Thyroid gland (tissue), 4 donors: ENCODE measurements around the gene UNKL. TPM values are rescaled to one million over a fixed set of nuclear protein-coding genes. Genes with fewer than 3 reads are reported as not detected.

Source experiments
- DNase-seq, 2 donors: peaks; one replicate each; pipeline ENCODE4 v3.0.0-alpha.2; 2019
- H3K27ac ChIP-seq, 3 donors: fragments of 200-600 bp; sonication (generic); 1 replicate in 2 of 3; 2 replicates in 1 of 3; pipeline ENCODE4 v1.5.1; 2016 to 2019; ENCODE audit warnings: mild to moderate bottlenecking in 1 of 3, moderate library complexity in 1 of 3
- H3K27me3 ChIP-seq: fragments of 200-600 bp; sonication (generic); one replicate; pipeline ENCODE4 v1.5.1; 2019
- H3K36me3 ChIP-seq, 2 donors: fragments of 200-600 bp; sonication (generic); one replicate each; pipeline ENCODE4 v1.5.1; 2016 to 2019
- H3K4me1 ChIP-seq, 2 donors: fragments of 200-600 bp; sonication (generic); one replicate each; pipeline ENCODE4 v1.5.1; 2017 to 2019
- H3K4me3 ChIP-seq, 3 donors: fragments of 200-600 bp; sonication (generic); replicated peaks in 1 of 3; 1 replicate in 2 of 3; 2 replicates in 1 of 3; pipeline ENCODE4 v1.5.1; 2016; ENCODE audit warnings: mild to moderate bottlenecking in 1 of 3
- H3K9me3 ChIP-seq: fragments of 200-600 bp; sonication (generic); one replicate; pipeline ENCODE4 v1.5.1; 2017
- CTCF ChIP-seq, 6 experiments: fragments of 200-600 bp in 3 of 6; fragments of 450-650 bp in 3 of 6; sonication (generic) in 3 of 6; IDR thresholded peaks; one replicate each; pipeline ENCODE4 v1.5.1; 2016 to 2019; ENCODE audit warnings: antibody characterized with exemption in 6 of 6, mild to moderate bottlenecking in 2 of 6, inconsistent platforms in 1 of 6, moderate library complexity in 1 of 6
- POLR2A ChIP-seq, 2 donors: fragments of 450-650 bp; IDR thresholded peaks; one replicate each; pipeline ENCODE4 v1.6.1; 2017; ENCODE audit warnings: antibody characterized with exemption in 2 of 2, mild to moderate bottlenecking in 2 of 2, moderate library complexity in 1 of 2
- WGBS, 2 donors: methylation state at CpG; one replicate each; pipeline ENCODE4 v1.1.5; 2017; 5-methylcytosine and 5-hydroxymethylcytosine counted together
- intact Hi-C: fragments of 100-400 bp; cut with DNase I; formaldehyde crosslinking; loops from one replicate; pipeline ENCODE4 v1.15.1; 2023
- total RNA-seq, 4 donors: library from RNA; depleted of rRNA; stranded (reverse); fragments of >200 nt; gene quantifications; one replicate each; pipeline ENCODE4 v1.2.3, GENCODE V29; 2016

Gene UNKL
- total RNA-seq, 4 donors from 2014 or later = 26.2 to 46.9 (median 31.3) TPM

- no peak overlapping the region for H3K4me3 ChIP-seq
- intact Hi-C loops = no loop called here
- no peaks in the 10 kb centered on the region for H3K9me3 ChIP-seq
- H3K27ac ChIP-seq = no peak overlapping the region
- WGBS, 2 donors = 86 to 97% methylated on average over 14 to 18 of the region's 22 CpGs
- H3K36me3 ChIP-seq = peaks cover 27 to 38% of the 10 kb centered on the region in 2 donors
- no peaks in the 10 kb centered on the region for H3K27me3 ChIP-seq
- H3K4me1 ChIP-seq = no peaks in the 10 kb centered on the region
- no peak for TF ChIP-seq CTCF (IDR thresholded peaks at IDR 0.05)
- TF ChIP-seq POLR2A (IDR thresholded peaks at IDR 0.05) = no peak
- no peak for DNase-seq
Observed at GRCh38 chr16:1364510-1364909, 50.0 kb downstream of the UNKL start.

- WGBS, 2 donors = 57 to 66% methylated on average over 9 to 18 of the region's 18 CpGs
- no peaks in the 10 kb centered on the region for H3K9me3 ChIP-seq
- peak; percentile 49 to 53 for DNase-seq
- intact Hi-C loops = no loop called here
- H3K27ac ChIP-seq = no peak overlapping the region
- no peaks in the 10 kb centered on the region for H3K4me1 ChIP-seq
- no peak overlapping the region for H3K4me3 ChIP-seq
- TF ChIP-seq CTCF (IDR thresholded peaks at IDR 0.05) = peak in 5 of 6 experiments; percentile 27 to 64 (median 39)
- TF ChIP-seq POLR2A (IDR thresholded peaks at IDR 0.05) = no peak
- no peaks in the 10 kb centered on the region for H3K27me3 ChIP-seq
- peaks cover 27 to 36% of the 10 kb centered on the region in 2 donors for H3K36me3 ChIP-seq
Observed at GRCh38 chr16:1363501-1364041, 50.9 kb downstream of the UNKL start.

- no peak overlapping the region for H3K4me3 ChIP-seq
- peaks cover 27 to 36% of the 10 kb centered on the region in 2 donors for H3K36me3 ChIP-seq
- H3K27me3 ChIP-seq = no peaks in the 10 kb centered on the region
- H3K9me3 ChIP-seq = no peaks in the 10 kb centered on the region
- DNase-seq = no peak
- TF ChIP-seq CTCF (IDR thresholded peaks at IDR 0.05) (no peak), POLR2A (IDR thresholded peaks at IDR 0.05) (no peak)
- intact Hi-C loops = no loop called here
- WGBS, 2 donors = 89 to 93% methylated on average over 11 of the region's 11 CpGs
- no peaks in the 10 kb centered on the region for H3K4me1 ChIP-seq
- H3K27ac ChIP-seq = no peak overlapping the region
Observed at GRCh38 chr16:1362807-1363206, 51.7 kb downstream of the UNKL start.

- H3K27ac ChIP-seq = no peak overlapping the region
- H3K27me3 ChIP-seq = no peaks in the 10 kb centered on the region
- 96 to 100% methylated on average over 6 to 33 of the region's 43 CpGs for WGBS, 2 donors
- intact Hi-C loops = no loop called here
- no peak for DNase-seq
- no peaks in the 10 kb centered on the region for H3K4me1 ChIP-seq
- H3K36me3 ChIP-seq = peaks cover 24 to 35% of the 10 kb centered on the region in 2 donors
- TF ChIP-seq POLR2A (IDR thresholded peaks at IDR 0.05) (no peak), CTCF (IDR thresholded peaks at IDR 0.05) (no peak)
- no peaks in the 10 kb centered on the region for H3K9me3 ChIP-seq
- no peak overlapping the region for H3K4me3 ChIP-seq
Observed at GRCh38 chr16:1361685-1362360, 52.7 kb downstream of the UNKL start.

GRCh38 chr16:1357906-1358566 lies 56.5 kb downstream of the UNKL start:
- H3K27me3 ChIP-seq = no peaks in the 10 kb centered on the region
- peaks cover 3 to 7% of the 10 kb centered on the region in 2 donors for H3K4me1 ChIP-seq
- intact Hi-C loops = no loop called here
- 91 to 92% methylated on average over 10 to 15 of the region's 19 CpGs for WGBS, 2 donors
- no peak for DNase-seq
- no peak overlapping the region for H3K4me3 ChIP-seq
- H3K27ac ChIP-seq = no peak overlapping the region
- peaks cover 13 to 15% of the 10 kb centered on the region in 2 donors for H3K36me3 ChIP-seq
- H3K9me3 ChIP-seq = no peaks in the 10 kb centered on the region
- TF ChIP-seq CTCF (IDR thresholded peaks at IDR 0.05) = no peak
- TF ChIP-seq POLR2A (IDR thresholded peaks at IDR 0.05) = no peak
